ENCODE measurements around the gene ANKRD28.
"Not testable (repeated sequence)": the region's sequence is repeated elsewhere in the genome, so short reads cannot be mapped to it uniquely, and the experiment has no call there.

ANKRD28 gene

GRCh38 chr3:15629860-15630597, 167.8 kb downstream of the ANKRD28 start:
- Histone ChIP-seq H3K4me1 (ENCODE audit: low read depth, poor library complexity, severe bottlenecking) (peaks cover 9% of the 10 kb centered on the region), H4K20me1 (ENCODE audit: insufficient read depth) (no peaks in the 10 kb centered on the region), H3K4me2 (peak overlapping the region; percentile 63), H3K27me3 (ENCODE audit: insufficient read depth, low read depth) (no peaks in the 10 kb centered on the region), H3K4me3 (IDR thresholded peaks at IDR 0.05; ENCODE audit: insufficient read depth, low read depth, low read length) (no peak overlapping the region), H3K36me3 (ENCODE audit: insufficient read depth) (no peaks in the 10 kb centered on the region), H2AFZ (ENCODE audit: low read depth) (peak overlapping the region; percentile 30; the same call in 1 of the 2 replicates), H3K79me2 (ENCODE audit: insufficient read depth, low read depth) (no peaks in the 10 kb centered on the region), H3K9ac (no peak overlapping the region), H3K27ac (no peak overlapping the region)
- TF ChIP-seq CTCF (conservative IDR thresholded peaks at IDR 0.05; ENCODE audit: low read depth, low read length) = peak; percentile 69

DNA sequence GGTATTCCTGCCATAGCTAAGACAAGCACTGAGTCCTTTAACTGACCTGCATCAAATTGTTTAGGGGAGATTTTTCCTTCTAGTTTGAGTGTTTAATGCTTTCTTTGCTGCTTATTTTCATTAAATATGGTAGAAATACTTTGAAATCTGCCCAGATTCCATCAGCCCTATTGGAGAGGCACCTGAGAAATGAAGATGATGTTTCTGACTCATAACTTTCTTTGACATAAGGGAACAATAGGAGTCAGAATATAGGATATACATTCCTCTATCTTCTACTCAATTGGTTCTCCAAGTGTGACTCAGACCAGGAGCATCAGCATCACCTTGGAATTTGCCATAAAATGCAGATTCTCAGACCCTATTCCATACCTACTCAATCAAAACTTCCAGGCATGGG, 168.8 kb downstream of the ANKRD28 start:
- Histone ChIP-seq H3K4me3 (IDR thresholded peaks at IDR 0.05; ENCODE audit: insufficient read depth, low read depth, low read length) (no peak overlapping the region), H3K27me3 (ENCODE audit: insufficient read depth, low read depth) (no peaks in the 10 kb centered on the region), H3K27ac (no peak overlapping the region), H3K9ac (no peak overlapping the region), H3K4me2 (no peak overlapping the region), H2AFZ (ENCODE audit: low read depth) (no peak overlapping the region), H3K4me1 (ENCODE audit: low read depth, poor library complexity, severe bottlenecking) (peaks cover 9% of the 10 kb centered on the region), H4K20me1 (ENCODE audit: insufficient read depth) (no peaks in the 10 kb centered on the region), H3K36me3 (ENCODE audit: insufficient read depth) (no peaks in the 10 kb centered on the region), H3K79me2 (ENCODE audit: insufficient read depth, low read depth) (no peaks in the 10 kb centered on the region)
- TF ChIP-seq CTCF (conservative IDR thresholded peaks at IDR 0.05; ENCODE audit: low read depth, low read length) = no peak

GRCh38 chr3:15623535-15624440, 174.0 kb downstream of the ANKRD28 start:
- H3K27ac ChIP-seq = no peak overlapping the region
- no peaks in the 10 kb centered on the region for H3K36me3 ChIP-seq (ENCODE audit: insufficient read depth)
- no peaks in the 10 kb centered on the region for H4K20me1 ChIP-seq (ENCODE audit: insufficient read depth)
- no peaks in the 10 kb centered on the region for H3K4me1 ChIP-seq (ENCODE audit: low read depth, poor library complexity, severe bottlenecking)
- no peak for TF ChIP-seq CTCF (conservative IDR thresholded peaks at IDR 0.05; ENCODE audit: low read depth, low read length)
- no peaks in the 10 kb centered on the region for H3K27me3 ChIP-seq (ENCODE audit: insufficient read depth, low read depth)
- H3K79me2 ChIP-seq (ENCODE audit: insufficient read depth, low read depth) = no peaks in the 10 kb centered on the region
- no peak overlapping the region for H2AFZ ChIP-seq (ENCODE audit: low read depth)
- no peak overlapping the region for H3K9ac ChIP-seq
- H3K4me2 ChIP-seq = no peak overlapping the region
- H3K4me3 ChIP-seq (IDR thresholded peaks at IDR 0.05; ENCODE audit: insufficient read depth, low read depth, low read length) = no peak overlapping the region

GRCh38 chr3:15619659-15620464, 177.9 kb downstream of the ANKRD28 start:
- not testable (repeated sequence) for H3K4me3 ChIP-seq (IDR thresholded peaks at IDR 0.05; ENCODE audit: insufficient read depth, low read depth, low read length); H3K36me3 ChIP-seq (ENCODE audit: insufficient read depth); H3K9ac ChIP-seq; H4K20me1 ChIP-seq (ENCODE audit: insufficient read depth); H3K4me2 ChIP-seq; H3K4me1 ChIP-seq (ENCODE audit: low read depth, poor library complexity, severe bottlenecking); H3K27ac ChIP-seq; H3K79me2 ChIP-seq (ENCODE audit: insufficient read depth, low read depth); H2AFZ ChIP-seq (ENCODE audit: low read depth); H3K27me3 ChIP-seq (ENCODE audit: insufficient read depth, low read depth)
